GM23338 (cell line): Measurements from ENCODE around the gene PRXL2C.
"Not testable (repeated sequence)": the region's sequence is repeated elsewhere in the genome, so short reads cannot be mapped to it uniquely, and the experiment has no call there.

Experiments used
- CREB1 ChIP-seq: fragments of 250-450 bp; sonication (Bioruptor Pico); IDR thresholded peaks from 2 replicates; pipeline ENCODE4 v1.5.0; 2020; ENCODE audit warnings: low read depth, mild to moderate bottlenecking, moderate library complexity
- EZH2 ChIP-seq: fragments of 200-600 bp; sonication (generic); IDR thresholded peaks from one replicate; pipeline ENCODE4 v1.8.0; 2017; ENCODE audit warnings: antibody characterized with exemption, mild to moderate bottlenecking, low read depth; ENCODE audit not compliant: unreplicated experiment
- EZH2phosphoT487 ChIP-seq: fragments of 200-600 bp; sonication (generic); IDR thresholded peaks from one replicate; pipeline ENCODE4 v1.8.1; 2018; ENCODE audit warnings: antibody characterized with exemption; ENCODE audit not compliant: unreplicated experiment
- JUNB ChIP-seq: IDR thresholded peaks from one replicate; pipeline ENCODE4 v1.6.1; 2016; ENCODE audit warnings: antibody characterized with exemption; ENCODE audit not compliant: unreplicated experiment
- NANOG ChIP-seq: IDR thresholded peaks from 2 replicates; pipeline ENCODE4 v1.6.1; 2016; ENCODE audit warnings: antibody characterized with exemption, borderline replicate concordance
- POLR2AphosphoS5 ChIP-seq: IDR thresholded peaks from 2 replicates; pipeline ENCODE4 v1.6.1; 2016; ENCODE audit warnings: antibody characterized with exemption, low read depth
- STAT1 ChIP-seq: IDR thresholded peaks from one replicate; pipeline ENCODE4 v1.6.1; 2016; ENCODE audit warnings: antibody characterized with exemption; ENCODE audit not compliant: unreplicated experiment
- ZNF114 ChIP-seq: fragments of 250-450 bp; sonication (Bioruptor Pico); IDR thresholded peaks from 2 replicates; pipeline ENCODE4 v1.5.0; 2020; ENCODE audit warnings: mild to moderate bottlenecking, moderate library complexity
- ZNF331 ChIP-seq: fragments of 250-450 bp; sonication (Bioruptor Pico); IDR thresholded peaks from 2 replicates; pipeline ENCODE4 v1.5.0; 2020; ENCODE audit warnings: low read depth, mild to moderate bottlenecking, moderate library complexity
- TF ChIP-seq, protein P1 (sequence below), 2 experiments: fragments of 200-600 bp in 1 of 2; sonication (generic) in 1 of 2; conservative IDR thresholded peaks; 2 replicates each; pipeline versions ENCODE4 v1.5.1 to v1.6.1; 2016 to 2017; ENCODE audit warnings: antibody characterized with exemption in 2 of 2, low read depth in 2 of 2, mild to moderate bottlenecking in 2 of 2, moderate library complexity in 1 of 2
- TF ChIP-seq, protein P2 (sequence below): IDR thresholded peaks from 2 replicates; pipeline ENCODE4 v1.6.1; 2016; ENCODE audit warnings: antibody characterized with exemption
- TF ChIP-seq, protein P3 (sequence below): IDR thresholded peaks from one replicate; pipeline ENCODE4 v1.6.1; 2018; ENCODE audit warnings: antibody characterized with exemption; ENCODE audit not compliant: unreplicated experiment
- TF ChIP-seq, protein P4 (sequence below): fragments of 250-450 bp; sonication (Bioruptor Pico); IDR thresholded peaks from 2 replicates; pipeline ENCODE4 v1.5.0; 2020; ENCODE audit warnings: mild to moderate bottlenecking, moderate library complexity

DNA sequence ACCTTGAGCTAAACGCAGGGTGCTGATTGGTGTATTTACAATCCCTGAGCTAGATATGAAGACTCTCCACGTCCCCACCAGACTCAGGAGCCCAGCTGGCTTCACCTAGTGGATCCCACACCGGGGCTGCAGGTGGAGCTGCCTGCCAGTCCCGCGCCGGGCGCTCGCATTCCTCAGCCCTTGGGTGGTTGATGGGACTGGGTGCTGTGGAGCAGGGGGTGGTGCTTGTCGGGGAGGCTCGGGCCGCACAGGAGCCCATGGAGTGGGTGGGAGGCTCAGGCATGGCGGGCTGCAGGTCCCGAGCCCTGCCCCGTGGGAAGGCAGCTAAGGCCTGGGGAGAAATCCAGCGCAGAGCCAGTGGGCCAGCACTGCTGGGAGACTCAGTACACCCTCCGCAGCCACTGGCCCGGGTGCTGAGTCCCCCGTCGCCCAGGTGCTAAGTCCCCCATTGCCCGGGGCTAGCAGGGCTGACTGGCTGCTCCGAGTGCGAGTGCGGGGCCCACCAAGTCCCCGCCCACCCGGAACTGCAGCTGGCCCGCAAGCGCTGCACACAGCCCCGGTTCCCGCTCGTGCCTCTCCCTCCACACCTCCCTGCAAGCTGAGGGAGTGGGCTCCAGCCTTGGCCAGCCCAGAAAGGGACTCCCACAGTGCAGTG is 45.7 kb upstream of the PRXL2C start:
- TF ChIP-seq, protein P1, sequence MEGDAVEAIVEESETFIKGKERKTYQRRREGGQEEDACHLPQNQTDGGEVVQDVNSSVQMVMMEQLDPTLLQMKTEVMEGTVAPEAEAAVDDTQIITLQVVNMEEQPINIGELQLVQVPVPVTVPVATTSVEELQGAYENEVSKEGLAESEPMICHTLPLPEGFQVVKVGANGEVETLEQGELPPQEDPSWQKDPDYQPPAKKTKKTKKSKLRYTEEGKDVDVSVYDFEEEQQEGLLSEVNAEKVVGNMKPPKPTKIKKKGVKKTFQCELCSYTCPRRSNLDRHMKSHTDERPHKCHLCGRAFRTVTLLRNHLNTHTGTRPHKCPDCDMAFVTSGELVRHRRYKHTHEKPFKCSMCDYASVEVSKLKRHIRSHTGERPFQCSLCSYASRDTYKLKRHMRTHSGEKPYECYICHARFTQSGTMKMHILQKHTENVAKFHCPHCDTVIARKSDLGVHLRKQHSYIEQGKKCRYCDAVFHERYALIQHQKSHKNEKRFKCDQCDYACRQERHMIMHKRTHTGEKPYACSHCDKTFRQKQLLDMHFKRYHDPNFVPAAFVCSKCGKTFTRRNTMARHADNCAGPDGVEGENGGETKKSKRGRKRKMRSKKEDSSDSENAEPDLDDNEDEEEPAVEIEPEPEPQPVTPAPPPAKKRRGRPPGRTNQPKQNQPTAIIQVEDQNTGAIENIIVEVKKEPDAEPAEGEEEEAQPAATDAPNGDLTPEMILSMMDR (conservative IDR thresholded peaks at IDR 0.05; ENCODE audit: low read depth in 2 of 2) = not testable (repeated sequence)
- TF ChIP-seq CREB1 (CRISPR knock-in tag); POLR2AphosphoS5; EZH2; EZH2phosphoT487; JUNB; ZNF114 (CRISPR knock-in tag); STAT1; ZNF331; NANOG: not testable (repeated sequence)
- TF ChIP-seq, protein P2, sequence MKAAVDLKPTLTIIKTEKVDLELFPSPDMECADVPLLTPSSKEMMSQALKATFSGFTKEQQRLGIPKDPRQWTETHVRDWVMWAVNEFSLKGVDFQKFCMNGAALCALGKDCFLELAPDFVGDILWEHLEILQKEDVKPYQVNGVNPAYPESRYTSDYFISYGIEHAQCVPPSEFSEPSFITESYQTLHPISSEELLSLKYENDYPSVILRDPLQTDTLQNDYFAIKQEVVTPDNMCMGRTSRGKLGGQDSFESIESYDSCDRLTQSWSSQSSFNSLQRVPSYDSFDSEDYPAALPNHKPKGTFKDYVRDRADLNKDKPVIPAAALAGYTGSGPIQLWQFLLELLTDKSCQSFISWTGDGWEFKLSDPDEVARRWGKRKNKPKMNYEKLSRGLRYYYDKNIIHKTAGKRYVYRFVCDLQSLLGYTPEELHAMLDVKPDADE = not testable (repeated sequence)
- TF ChIP-seq, protein P3, sequence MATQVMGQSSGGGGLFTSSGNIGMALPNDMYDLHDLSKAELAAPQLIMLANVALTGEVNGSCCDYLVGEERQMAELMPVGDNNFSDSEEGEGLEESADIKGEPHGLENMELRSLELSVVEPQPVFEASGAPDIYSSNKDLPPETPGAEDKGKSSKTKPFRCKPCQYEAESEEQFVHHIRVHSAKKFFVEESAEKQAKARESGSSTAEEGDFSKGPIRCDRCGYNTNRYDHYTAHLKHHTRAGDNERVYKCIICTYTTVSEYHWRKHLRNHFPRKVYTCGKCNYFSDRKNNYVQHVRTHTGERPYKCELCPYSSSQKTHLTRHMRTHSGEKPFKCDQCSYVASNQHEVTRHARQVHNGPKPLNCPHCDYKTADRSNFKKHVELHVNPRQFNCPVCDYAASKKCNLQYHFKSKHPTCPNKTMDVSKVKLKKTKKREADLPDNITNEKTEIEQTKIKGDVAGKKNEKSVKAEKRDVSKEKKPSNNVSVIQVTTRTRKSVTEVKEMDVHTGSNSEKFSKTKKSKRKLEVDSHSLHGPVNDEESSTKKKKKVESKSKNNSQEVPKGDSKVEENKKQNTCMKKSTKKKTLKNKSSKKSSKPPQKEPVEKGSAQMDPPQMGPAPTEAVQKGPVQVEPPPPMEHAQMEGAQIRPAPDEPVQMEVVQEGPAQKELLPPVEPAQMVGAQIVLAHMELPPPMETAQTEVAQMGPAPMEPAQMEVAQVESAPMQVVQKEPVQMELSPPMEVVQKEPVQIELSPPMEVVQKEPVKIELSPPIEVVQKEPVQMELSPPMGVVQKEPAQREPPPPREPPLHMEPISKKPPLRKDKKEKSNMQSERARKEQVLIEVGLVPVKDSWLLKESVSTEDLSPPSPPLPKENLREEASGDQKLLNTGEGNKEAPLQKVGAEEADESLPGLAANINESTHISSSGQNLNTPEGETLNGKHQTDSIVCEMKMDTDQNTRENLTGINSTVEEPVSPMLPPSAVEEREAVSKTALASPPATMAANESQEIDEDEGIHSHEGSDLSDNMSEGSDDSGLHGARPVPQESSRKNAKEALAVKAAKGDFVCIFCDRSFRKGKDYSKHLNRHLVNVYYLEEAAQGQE = not testable (repeated sequence)
- TF ChIP-seq, protein P4, sequence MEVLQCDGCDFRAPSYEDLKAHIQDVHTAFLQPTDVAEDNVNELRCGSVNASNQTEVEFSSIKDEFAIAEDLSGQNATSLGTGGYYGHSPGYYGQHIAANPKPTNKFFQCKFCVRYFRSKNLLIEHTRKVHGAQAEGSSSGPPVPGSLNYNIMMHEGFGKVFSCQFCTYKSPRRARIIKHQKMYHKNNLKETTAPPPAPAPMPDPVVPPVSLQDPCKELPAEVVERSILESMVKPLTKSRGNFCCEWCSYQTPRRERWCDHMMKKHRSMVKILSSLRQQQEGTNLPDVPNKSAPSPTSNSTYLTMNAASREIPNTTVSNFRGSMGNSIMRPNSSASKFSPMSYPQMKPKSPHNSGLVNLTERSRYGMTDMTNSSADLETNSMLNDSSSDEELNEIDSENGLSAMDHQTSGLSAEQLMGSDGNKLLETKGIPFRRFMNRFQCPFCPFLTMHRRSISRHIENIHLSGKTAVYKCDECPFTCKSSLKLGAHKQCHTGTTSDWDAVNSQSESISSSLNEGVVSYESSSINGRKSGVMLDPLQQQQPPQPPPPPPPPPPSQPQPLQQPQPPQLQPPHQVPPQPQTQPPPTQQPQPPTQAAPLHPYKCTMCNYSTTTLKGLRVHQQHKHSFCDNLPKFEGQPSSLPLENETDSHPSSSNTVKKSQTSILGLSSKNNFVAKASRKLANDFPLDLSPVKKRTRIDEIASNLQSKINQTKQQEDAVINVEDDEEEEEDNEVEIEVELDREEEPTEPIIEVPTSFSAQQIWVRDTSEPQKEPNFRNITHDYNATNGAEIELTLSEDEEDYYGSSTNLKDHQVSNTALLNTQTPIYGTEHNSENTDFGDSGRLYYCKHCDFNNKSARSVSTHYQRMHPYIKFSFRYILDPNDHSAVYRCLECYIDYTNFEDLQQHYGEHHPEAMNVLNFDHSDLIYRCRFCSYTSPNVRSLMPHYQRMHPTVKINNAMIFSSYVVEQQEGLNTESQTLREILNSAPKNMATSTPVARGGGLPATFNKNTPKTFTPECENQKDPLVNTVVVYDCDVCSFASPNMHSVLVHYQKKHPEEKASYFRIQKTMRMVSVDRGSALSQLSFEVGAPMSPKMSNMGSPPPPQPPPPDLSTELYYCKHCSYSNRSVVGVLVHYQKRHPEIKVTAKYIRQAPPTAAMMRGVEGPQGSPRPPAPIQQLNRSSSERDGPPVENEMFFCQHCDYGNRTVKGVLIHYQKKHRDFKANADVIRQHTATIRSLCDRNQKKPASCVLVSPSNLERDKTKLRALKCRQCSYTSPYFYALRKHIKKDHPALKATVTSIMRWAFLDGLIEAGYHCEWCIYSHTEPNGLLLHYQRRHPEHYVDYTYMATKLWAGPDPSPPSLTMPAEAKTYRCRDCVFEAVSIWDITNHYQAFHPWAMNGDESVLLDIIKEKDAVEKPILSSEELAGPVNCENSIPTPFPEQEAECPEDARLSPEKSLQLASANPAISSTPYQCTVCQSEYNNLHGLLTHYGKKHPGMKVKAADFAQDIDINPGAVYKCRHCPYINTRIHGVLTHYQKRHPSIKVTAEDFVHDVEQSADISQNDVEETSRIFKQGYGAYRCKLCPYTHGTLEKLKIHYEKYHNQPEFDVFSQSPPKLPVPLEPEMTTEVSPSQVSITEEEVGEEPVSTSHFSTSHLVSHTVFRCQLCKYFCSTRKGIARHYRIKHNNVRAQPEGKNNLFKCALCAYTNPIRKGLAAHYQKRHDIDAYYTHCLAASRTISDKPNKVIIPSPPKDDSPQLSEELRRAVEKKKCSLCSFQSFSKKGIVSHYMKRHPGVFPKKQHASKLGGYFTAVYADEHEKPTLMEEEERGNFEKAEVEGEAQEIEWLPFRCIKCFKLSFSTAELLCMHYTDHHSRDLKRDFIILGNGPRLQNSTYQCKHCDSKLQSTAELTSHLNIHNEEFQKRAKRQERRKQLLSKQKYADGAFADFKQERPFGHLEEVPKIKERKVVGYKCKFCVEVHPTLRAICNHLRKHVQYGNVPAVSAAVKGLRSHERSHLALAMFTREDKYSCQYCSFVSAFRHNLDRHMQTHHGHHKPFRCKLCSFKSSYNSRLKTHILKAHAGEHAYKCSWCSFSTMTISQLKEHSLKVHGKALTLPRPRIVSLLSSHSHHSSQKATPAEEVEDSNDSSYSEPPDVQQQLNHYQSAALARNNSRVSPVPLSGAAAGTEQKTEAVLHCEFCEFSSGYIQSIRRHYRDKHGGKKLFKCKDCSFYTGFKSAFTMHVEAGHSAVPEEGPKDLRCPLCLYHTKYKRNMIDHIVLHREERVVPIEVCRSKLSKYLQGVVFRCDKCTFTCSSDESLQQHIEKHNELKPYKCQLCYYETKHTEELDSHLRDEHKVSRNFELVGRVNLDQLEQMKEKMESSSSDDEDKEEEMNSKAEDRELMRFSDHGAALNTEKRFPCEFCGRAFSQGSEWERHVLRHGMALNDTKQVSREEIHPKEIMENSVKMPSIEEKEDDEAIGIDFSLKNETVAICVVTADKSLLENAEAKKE (CRISPR knock-in tag) = not testable (repeated sequence)
